RCC 7860 (cell line): Measurements from ENCODE around the gene CTNNA2.

Source experiments
- DNase-seq: peaks from one replicate; pipeline ENCODE4 v3.0.0-alpha.2; 2015; ENCODE audit warnings: low spot score
- FAIRE-seq: peaks from 2 replicates; lab custom pipeline; 2012; peaks lifted over from hg19 to GRCh38; lab: Jason Lieb, UNC

CTNNA2 gene

DNA sequence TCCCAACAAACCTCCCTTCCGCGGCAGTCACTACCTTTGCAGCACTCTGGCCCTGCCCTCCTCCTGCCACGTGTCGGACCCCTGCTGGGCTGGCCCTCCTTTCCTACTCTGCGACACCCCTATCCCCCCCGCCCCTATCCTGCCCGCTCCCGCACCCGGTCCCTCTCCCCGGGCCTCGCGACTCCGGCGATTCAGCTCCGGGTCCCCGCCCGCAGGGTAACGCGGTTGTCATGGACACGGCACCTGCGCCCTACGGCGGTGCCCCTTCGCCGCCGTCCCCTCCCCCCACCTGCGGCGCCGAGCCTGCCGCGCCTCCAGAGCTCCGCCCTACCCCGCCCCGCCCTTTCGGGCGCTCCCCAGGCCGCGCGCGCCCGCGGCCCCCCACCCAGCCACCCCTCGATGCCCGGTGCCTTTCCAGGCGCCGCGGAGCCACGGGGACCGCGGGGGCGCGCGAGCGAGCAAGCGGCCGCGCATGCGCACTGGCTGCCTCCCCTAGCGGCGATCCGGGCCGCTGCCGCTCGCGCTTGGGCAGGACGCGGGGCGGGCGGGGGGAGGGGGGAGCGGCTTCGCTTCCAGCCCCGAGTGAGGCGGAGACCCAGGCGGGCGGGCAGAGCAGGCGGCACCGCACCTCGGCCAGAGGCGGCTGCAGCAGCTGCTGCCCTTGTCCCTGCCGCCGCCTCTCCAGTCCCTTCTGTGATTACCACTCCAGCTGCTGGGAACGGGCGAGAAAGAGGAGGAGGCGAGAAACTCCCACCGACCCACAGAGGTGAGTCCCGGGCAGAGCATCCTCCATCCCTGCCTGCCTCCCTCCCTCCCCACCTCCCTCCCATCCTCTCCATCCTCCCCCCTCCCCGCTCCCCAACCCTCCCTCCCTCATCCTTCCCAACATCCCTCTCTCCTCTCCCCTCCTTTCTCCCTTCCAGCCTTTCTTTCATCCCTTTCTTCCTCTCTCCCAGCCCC, at the start of gene CTNNA2:
CTNNA2 (plus strand) TSS at position 610 of the 960 bp plus-strand sequence.
- DNase-seq (peak; percentile 25), FAIRE-seq (no peak)

DNA sequence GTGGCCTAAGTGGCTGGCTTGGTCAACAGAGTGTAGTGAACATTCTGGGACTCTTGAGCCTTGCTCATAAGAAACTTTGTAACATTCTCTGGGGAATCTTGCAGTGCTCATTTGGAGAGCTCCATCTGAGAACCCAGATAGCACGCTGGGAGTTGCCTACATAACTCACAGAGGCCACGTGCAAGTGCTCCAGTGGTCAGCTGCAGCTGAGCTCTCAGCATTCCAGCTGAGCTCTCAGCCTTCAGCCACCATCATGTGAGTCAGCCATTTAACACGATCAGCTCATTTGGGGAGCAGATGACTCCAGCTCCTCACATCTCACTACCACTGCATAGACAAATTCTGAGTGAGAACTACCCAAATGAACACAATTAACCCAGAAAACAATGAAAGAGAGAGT, 25.5 kb upstream of the CTNNA2 start:
- FAIRE-seq = no peak

GRCh38 chr2:79511320-79511951, 1.4 kb upstream of the CTNNA2 start:
- DNase-seq = no peak
- no peak for FAIRE-seq

More for the DNA sequence above, 25.5 kb upstream of the CTNNA2 start:
- no peak for DNase-seq

DNA sequence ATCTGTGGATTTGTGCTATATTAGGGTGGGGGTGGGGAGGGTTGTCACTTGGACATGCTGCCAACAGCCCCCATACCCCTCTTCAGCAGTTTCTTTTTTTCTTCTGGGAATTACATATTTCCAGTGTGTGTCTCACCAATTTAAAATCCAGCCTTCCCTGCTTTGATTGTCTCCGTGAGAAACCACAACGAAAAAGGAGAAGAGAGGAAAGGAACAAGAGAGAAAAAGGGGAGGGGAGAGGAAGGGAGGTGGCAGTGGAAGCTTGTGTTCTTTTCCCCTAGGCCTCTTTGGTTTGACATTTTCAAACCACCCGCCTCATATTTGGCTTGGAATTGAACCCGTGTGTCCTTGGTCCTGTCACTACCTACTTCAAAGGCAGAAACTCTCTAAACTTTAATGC, 860 bp downstream of the CTNNA2 start:
- no peak for DNase-seq
- no peak for FAIRE-seq

DNA sequence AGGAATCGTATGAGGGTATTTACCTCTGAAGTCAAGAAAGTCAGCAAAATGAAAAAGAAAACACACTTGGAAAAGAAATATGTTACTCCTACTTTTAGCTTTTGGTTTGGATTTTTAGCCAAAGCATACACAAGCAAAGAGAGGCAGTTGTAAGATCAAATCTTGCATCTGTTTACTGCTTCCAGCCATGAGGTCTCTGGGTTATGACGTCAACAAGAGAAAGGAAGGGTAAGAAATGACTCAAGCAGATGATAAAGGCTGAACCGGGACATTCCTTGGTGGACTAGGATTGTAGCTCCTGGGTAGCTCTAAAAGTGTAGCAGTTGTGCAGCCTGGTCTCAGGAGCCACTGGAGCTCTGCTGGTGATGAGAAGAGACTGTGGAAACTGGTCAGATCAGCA, 16.8 kb downstream of the CTNNA2 start:
- no peak for FAIRE-seq
- no peak for DNase-seq

DNA sequence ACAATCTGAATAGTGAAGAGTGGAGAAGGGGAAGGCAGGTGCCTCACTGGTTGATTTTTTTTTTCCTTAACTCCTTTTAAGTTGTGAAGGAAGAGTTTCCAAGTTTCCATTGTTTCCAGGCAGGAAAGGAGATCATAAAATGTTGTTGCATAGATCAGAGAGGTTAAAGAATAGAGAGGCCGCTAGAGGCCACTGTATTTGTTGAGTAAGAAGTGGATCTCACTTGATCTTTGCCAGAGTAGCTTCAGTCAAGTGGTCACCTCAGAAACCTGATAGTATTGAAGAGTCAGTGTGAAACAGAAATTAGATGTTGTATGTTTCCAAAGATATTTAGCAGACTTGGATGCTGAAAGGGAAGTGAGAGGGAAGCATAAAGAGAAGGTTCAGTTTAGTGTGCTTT, 17.6 kb downstream of the CTNNA2 start:
- FAIRE-seq (peak; percentile 60), DNase-seq (peak; percentile 41)

- DNase-seq (no peak), FAIRE-seq (no peak)
Observed at GRCh38 chr2:79547568-79547967, 34.7 kb downstream of the CTNNA2 start.

GRCh38 chr2:79552653-79553052, 39.8 kb downstream of the CTNNA2 start:
- DNase-seq = no peak
- FAIRE-seq = no peak

DNA sequence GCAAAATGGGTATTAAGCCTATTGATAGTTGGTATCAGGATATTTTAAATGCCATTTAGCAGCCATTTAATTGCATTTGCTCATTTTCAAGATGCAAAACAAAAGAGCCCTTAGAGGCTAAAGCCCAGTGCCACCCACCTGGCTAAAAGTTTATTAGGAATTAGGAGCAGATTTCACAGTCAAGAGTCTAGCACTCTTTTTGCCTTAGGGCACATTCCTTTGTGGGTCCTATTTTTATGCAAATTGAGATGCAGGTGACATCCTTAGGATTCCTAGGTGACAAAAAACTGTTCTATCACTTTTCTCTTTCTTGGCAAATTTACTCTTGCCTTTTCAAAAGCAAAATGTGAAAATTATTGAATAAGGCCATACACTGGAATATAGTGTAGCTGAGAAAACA, 42.0 kb downstream of the CTNNA2 start:
- FAIRE-seq = no peak

DNA sequence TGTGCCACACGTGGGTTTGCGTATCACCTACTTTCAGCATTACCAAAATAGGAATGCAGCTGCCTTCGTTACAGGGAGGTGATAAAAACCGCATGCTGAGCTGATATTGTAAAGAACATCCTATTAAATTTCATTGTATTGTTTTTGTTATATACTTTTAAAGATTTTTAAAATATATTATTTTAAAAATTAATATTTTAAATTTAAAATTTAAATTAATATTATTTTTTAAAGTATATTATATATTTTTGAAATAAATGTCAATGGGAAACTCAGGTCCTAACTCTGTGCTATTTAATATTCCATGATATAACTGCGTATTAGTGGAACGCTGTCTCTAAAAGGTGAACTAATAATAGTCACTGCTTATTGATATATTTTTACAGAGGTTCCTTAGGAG, 51.2 kb downstream of the CTNNA2 start:
- FAIRE-seq (peak; percentile 45), DNase-seq (no peak)

More for the DNA sequence above, 42.0 kb downstream of the CTNNA2 start:
- DNase-seq = no peak

GRCh38 chr2:79569048-79569447, 56.2 kb downstream of the CTNNA2 start:
- DNase-seq = no peak
- no peak for FAIRE-seq

DNA sequence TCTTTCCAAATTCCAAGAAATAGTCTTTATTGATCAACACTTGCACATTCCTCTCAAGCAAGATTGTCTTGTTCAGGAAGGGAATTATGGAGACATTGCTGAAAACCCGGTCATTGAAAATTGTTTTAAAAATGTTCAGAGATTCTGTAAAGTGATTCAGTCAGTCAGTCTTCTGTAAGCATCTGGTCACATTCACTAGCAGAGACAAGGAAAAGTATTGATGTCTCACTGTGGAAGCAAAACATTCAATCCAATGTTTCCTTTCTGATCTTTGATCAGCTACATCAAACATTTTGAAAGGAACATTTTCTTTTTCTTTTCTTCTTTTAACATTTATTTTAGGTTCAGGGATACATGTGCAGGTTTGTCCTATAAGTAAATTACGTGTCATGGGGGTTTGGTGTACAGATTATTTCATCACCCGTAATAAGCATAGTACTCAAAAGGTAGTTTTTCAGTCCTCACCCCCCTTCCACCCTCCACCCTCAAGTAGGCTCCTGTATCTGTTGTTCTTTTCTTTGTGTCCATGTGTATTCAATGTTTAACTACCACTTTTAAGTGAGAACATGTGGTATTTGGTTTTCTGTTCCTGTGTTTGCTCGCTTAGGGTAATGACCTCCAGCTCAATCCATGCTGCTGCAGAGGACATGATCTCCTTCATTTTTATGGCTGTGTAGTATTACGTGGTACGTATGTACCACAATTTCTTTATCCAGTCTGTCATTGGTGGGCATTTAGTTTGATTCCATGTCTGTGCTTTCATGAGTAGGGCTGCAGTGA, 61.2 kb downstream of the CTNNA2 start:
- DNase-seq (no peak), FAIRE-seq (no peak)

DNA sequence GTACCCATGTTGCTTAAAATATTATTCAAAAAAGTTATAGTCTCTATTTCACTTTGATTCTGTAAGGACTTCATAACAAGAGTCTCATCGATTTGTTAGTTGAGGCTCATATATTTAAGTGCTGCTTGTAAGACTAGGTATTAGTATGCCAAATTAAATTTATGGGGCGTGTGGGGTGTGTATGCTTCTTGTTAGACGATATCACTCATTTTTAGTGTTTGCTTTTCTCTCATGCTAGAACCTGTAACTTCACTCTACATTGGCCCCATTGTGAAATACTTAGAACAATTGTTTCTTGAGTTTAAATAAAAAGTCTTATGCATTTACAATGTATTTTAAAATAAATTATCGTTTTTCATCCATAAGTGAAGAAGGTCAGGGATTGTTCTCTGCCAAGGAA, 63.6 kb downstream of the CTNNA2 start:
- FAIRE-seq (no peak), DNase-seq (no peak)

DNA sequence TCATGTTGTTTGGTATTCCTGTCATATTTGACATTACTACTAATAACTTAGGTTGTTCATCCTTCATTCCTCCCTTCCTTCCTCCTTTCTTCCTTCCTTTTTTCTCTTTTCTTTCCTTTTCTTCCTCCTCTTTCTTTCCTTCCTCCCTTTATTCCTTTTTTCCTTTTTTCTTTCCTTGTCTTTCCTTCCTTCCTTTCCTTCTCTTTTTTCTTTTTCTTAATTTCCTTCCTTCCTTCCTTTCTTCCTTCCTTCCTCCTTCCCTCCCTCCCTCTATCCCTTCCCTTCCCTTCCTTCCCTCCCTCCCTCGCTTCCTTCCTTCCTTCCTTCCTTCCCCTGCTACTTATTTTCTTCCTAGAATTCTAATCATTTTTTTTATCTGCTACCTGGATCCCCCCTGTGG, 66.1 kb downstream of the CTNNA2 start:
- DNase-seq (no peak), FAIRE-seq (no peak)

GRCh38 chr2:79580175-79580574, 67.3 kb downstream of the CTNNA2 start:
- no peak for DNase-seq

DNA sequence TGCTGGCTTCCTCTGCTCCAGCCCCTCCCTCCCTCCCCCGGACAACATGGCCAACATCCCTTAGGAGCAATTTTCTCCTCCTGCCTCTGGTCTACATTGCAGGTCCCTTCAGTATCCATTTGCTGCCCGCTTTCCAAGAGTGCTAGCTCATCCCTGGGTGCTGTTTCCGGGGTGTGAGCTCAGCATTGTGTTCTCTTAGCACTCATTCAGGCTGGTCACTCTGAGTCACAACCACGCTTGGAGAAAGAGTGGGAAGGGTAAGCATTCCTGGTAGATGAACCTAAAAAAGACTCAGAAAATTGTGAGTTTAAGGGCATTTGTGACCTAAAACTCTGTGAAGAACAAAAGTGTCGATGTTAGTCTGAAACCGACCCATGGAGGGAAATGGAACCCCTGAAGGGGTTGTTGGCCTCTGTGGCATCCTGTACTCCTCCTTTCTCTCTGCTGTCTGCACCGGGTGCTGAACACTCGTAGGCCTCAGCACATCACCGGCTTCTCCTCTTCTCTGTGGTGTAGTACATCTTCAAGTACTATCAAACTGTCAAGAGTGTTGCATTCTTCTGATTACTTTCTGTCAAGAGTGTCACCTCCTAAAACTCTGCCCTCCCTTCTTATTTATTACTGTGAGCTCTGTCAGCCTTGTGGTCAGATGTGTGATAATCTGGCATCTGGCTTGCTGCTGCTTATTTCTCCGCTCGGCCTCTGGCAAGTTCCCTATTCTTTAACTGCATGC, 73.0 kb downstream of the CTNNA2 start:
- FAIRE-seq (peak; percentile 86), DNase-seq (peak; percentile 87)

More at GRCh38 chr2:79580175-79580574, 67.3 kb downstream of the CTNNA2 start:
- FAIRE-seq = no peak

GRCh38 chr2:79591281-79591680, 78.4 kb downstream of the CTNNA2 start:
- no peak for FAIRE-seq
- DNase-seq = no peak

DNA sequence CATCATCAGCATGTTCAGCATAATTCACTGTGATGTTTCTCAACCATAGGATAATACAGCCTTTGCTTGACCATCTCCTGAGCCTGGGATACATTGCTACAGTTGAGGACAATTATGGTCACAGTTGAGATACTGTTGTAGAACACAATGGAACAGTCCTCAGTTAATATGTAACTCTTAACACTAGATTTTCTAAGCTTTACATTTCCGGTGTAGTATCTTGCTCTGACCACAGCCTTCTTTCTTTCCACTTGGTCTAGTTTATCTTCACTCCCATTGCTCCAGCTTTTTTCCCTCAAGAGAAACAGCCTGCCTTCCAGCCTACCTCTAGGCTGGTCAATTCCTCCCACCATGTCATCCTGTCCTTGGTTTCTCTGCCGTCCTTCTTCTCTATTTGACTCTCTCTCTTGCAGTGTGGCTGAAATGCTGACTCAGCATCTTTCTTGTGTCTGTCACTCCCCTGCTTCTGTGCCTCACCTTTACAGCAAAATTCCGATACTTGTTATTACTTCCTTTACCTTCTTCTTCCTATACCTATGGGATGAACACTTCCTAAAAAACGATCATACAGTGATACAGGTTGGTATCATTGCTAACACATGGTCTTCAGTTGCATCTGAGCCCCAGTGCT, 80.5 kb downstream of the CTNNA2 start:
- peak; percentile 51 for DNase-seq
- FAIRE-seq = peak; percentile 71

DNA sequence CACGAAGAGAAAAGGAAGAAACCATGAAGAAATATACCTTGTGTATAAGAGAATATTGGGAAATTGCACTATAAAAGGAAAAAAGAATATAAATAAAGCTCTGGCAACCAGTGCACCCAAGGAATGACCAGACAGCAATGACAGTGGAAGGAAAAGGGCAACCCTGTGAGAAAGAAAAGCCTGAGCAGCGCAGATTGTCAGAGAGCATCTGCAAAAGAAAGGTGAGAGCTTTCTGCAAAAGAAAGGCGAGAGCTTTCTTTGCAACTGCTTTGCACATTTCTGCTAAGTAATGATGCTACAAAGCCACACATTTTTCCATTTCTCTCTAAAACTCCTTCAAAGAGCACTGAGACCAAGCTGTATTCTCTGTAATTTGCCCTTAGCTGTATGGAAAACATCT, 83.6 kb downstream of the CTNNA2 start:
- DNase-seq (no peak), FAIRE-seq (no peak)

- DNase-seq (no peak), FAIRE-seq (no peak)
Observed at GRCh38 chr2:79604748-79605147, 91.9 kb downstream of the CTNNA2 start.
